NB4 (cell line): ENCODE measurements around the gene RAB3B.

Experiments
- POLR2A ChIP-seq: IDR thresholded peaks from 2 replicates; pipeline ENCODE4 v1.6.1; 2011; ENCODE audit warnings: mild to moderate bottlenecking; ENCODE audit not compliant: insufficient read length; ENCODE audit errors: extremely low read depth
- TF ChIP-seq, protein P1 (sequence below): IDR thresholded peaks from one replicate; pipeline ENCODE4 v1.5.1; 2012; ENCODE audit warnings: low read depth, low read length
- TF ChIP-seq, protein P2 (sequence below): IDR thresholded peaks from 2 replicates; pipeline ENCODE4 v1.6.1; 2011; ENCODE audit warnings: low read depth, low read length

GRCh38 chr1:51861669-51862068, 128.8 kb downstream of the RAB3B start:
- TF ChIP-seq, protein P1, sequence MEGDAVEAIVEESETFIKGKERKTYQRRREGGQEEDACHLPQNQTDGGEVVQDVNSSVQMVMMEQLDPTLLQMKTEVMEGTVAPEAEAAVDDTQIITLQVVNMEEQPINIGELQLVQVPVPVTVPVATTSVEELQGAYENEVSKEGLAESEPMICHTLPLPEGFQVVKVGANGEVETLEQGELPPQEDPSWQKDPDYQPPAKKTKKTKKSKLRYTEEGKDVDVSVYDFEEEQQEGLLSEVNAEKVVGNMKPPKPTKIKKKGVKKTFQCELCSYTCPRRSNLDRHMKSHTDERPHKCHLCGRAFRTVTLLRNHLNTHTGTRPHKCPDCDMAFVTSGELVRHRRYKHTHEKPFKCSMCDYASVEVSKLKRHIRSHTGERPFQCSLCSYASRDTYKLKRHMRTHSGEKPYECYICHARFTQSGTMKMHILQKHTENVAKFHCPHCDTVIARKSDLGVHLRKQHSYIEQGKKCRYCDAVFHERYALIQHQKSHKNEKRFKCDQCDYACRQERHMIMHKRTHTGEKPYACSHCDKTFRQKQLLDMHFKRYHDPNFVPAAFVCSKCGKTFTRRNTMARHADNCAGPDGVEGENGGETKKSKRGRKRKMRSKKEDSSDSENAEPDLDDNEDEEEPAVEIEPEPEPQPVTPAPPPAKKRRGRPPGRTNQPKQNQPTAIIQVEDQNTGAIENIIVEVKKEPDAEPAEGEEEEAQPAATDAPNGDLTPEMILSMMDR, result no peak
- no peak for TF ChIP-seq POLR2A
- TF ChIP-seq, protein P2, sequence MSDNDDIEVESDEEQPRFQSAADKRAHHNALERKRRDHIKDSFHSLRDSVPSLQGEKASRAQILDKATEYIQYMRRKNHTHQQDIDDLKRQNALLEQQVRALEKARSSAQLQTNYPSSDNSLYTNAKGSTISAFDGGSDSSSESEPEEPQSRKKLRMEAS, result no peak
